ENCODE measurements around the gene GLT8D1. TPM values are rescaled to one million over a fixed set of nuclear protein-coding genes. Genes with fewer than 3 reads are reported as not detected.

GLT8D1 gene
- total and polyA plus RNA-seq, 2 of the 13 experiments (the other 11 are each of a cell fraction or from before 2014, with no cell fraction given) = 110 to 121 TPM

- Histone ChIP-seq H3K9ac (ENCODE audit: insufficient read depth, low read depth, low read length) (no peak overlapping the region), H3K27ac (ENCODE audit: extremely low read length, insufficient read depth, low read length) (no peak overlapping the region), H3K4me1 (ENCODE audit: insufficient read depth, low read length) (no peaks in the 10 kb centered on the region), H3K79me2 (ENCODE audit: insufficient read depth, low read length) (peaks cover 3% of the 10 kb centered on the region), H3K36me3 (replicated peaks in 1 of 2; ENCODE audit: control insufficient read depth in 1 of 2, insufficient read depth in 2 of 2, low read length in 2 of 2) (peaks cover 14 to 48% of the 10 kb centered on the region in 2 experiments), H2AFZ (ENCODE audit: low read length) (no peak overlapping the region), H4K20me1 (ENCODE audit: insufficient read depth, low read length) (no peaks in the 10 kb centered on the region), H3K4me2 (ENCODE audit: low read depth, low read length) (no peak overlapping the region), H3K4me3 (replicated peaks in 1 of 3; ENCODE audit: insufficient read depth in 1 of 3, low read depth in 2 of 3, low read length in 3 of 3) (no peak overlapping the region), H3K27me3 (ENCODE audit: control insufficient read depth in 1 of 2, insufficient read depth in 2 of 2, low read length in 2 of 2) (no peaks in the 10 kb centered on the region), H3K9me3 (ENCODE audit: low read length) (no peaks in the 10 kb centered on the region)
- WGBS (ENCODE audit: low lambda C conversion rate) = 96% methylated on average over 9 of the region's 9 CpGs
- ChIA-PET POLR2A (no interaction called here), CTCF (ENCODE audit: low intra/inter-chr PET ratio, low total read pairs) (no interaction called here)
- in situ Hi-C loops (cut with HindIII; ENCODE audit: extremely low pct_ligation_motif_present, low pct_unique_long_range_greater_than_20kb) (no loop called here), intact Hi-C loops (cut with micrococcal nuclease; ENCODE audit: unreplicated experiment) (no loop called here)
- BruUV-seq (replicated peaks) = no TSS peak
- DNase-seq (ENCODE audit: low spot score) = peak; percentile 32
- no peak for ATAC-seq
- no peak for FAIRE-seq
- TF ChIP-seq ZNF343 (CRISPR knock-in tag; IDR thresholded peaks at IDR 0.05) (no peak), ZBTB25 (CRISPR knock-in tag; IDR thresholded peaks at IDR 0.05) (no peak), ARID4A (CRISPR knock-in tag; IDR thresholded peaks at IDR 0.05; ENCODE audit: borderline replicate concordance) (no peak), KMT2A (CRISPR knock-in tag; IDR thresholded peaks at IDR 0.05) (no peak), ZNF576 (CRISPR knock-in tag; IDR thresholded peaks at IDR 0.05) (no peak), DRAP1 (CRISPR knock-in tag; IDR thresholded peaks at IDR 0.05) (no peak), ZNF780A (CRISPR knock-in tag; IDR thresholded peaks at IDR 0.05) (no peak), MBNL3 (CRISPR knock-in tag; conservative IDR thresholded peaks at IDR 0.05) (no peak), KLF16 (CRISPR knock-in tag; IDR thresholded peaks at IDR 0.05) (no peak), ETS1 (CRISPR knock-in tag; IDR thresholded peaks at IDR 0.05) (no peak), ZNF709 (CRISPR knock-in tag; IDR thresholded peaks at IDR 0.05) (no peak), ZNF382 (CRISPR knock-in tag; IDR thresholded peaks at IDR 0.05; ENCODE audit: borderline replicate concordance) (no peak), FOXK2 (IDR thresholded peaks at IDR 0.05) (no peak), CREBL2 (CRISPR knock-in tag; IDR thresholded peaks at IDR 0.05; ENCODE audit: borderline replicate concordance) (no peak), ZNF550 (CRISPR knock-in tag; IDR thresholded peaks at IDR 0.05; ENCODE audit: borderline replicate concordance) (no peak), RELA (CRISPR knock-in tag; IDR thresholded peaks at IDR 0.05) (no peak)
These were observed 34.7 kb downstream of the GLT8D1 start for GRCh38 chr3:52670621-52671521.

All from HepG2 (cell line).